GM12864 (cell line): ENCODE results near the gene PKP4.

ENCODE experiments used
- DNase-seq: peaks from one replicate; pipeline ENCODE4 v3.0.0-alpha.2; 2011; ENCODE audit warnings: low read depth
- H3K4me3 ChIP-seq: 2 replicates; pipeline ENCODE4 v1.5.1; 2011; ENCODE audit warnings: mild to moderate bottlenecking, low read depth, low read length, control low read depth
- TF ChIP-seq, protein P1 (sequence below): IDR thresholded peaks from 2 replicates; pipeline ENCODE4 v1.5.1; 2011; ENCODE audit warnings: low read depth, mild to moderate bottlenecking, moderate library complexity, low read length, control low read depth, inconsistent platforms; ENCODE audit errors: missing control alignments

The PKP4 gene

DNA sequence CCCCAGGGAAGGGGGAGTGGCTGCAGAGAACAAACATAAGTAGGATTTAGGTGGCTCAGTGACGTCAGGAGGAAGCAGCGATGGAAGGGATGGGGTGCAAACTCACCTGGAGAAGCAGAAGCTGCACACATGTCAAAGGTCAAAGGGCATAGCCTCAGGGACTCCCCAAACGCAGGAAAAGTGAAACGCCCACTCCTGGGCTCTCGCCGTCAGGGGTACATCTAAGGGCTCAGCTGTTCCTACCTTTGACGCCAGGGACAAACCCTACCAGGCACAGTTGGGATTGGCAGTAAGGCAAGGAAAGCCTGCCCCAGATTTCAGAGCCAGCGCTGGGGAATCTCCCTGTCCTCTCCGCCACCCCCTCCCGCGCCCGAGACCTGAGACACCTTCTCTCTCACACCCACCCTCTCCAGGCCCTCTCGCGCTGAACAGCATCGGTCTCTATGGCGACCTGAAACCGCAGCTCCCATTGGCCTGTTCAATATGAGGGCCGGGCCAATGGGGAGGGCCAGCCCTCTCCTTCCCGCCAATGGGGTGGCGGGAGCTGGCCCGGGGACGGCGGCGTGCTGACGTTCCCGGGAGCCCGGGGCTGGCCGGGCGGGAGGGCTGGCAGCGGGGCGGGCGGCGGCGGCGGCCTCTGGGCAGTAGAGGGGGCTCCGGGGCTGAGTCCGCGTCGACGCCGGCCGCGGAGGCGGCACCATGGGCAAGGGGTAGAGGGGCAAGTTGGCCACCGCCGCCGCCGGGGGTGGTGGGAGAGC is at the start of gene PKP4, which contains the start of gene CCDC148:
PKP4 (plus strand) TSS at position 644 of the 758 bp plus-strand sequence. CDS start 76,233 bp downstream, outside the sequence.
CCDC148 (minus strand) TSS at position 445 of the 758 bp plus-strand sequence; CDS start at position 131, 314 bp downstream.
- peak; percentile 69 for DNase-seq
- TF ChIP-seq, protein P1, sequence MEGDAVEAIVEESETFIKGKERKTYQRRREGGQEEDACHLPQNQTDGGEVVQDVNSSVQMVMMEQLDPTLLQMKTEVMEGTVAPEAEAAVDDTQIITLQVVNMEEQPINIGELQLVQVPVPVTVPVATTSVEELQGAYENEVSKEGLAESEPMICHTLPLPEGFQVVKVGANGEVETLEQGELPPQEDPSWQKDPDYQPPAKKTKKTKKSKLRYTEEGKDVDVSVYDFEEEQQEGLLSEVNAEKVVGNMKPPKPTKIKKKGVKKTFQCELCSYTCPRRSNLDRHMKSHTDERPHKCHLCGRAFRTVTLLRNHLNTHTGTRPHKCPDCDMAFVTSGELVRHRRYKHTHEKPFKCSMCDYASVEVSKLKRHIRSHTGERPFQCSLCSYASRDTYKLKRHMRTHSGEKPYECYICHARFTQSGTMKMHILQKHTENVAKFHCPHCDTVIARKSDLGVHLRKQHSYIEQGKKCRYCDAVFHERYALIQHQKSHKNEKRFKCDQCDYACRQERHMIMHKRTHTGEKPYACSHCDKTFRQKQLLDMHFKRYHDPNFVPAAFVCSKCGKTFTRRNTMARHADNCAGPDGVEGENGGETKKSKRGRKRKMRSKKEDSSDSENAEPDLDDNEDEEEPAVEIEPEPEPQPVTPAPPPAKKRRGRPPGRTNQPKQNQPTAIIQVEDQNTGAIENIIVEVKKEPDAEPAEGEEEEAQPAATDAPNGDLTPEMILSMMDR = no peak
- peak within 1 kb of the TSS; percentile 69 for H3K4me3 ChIP-seq

GRCh38 chr2:158407031-158407430 is 49.7 kb upstream of the PKP4 start:
- no peak overlapping the region for H3K4me3 ChIP-seq
- TF ChIP-seq, protein P1 = no peak
- DNase-seq = no peak

DNA sequence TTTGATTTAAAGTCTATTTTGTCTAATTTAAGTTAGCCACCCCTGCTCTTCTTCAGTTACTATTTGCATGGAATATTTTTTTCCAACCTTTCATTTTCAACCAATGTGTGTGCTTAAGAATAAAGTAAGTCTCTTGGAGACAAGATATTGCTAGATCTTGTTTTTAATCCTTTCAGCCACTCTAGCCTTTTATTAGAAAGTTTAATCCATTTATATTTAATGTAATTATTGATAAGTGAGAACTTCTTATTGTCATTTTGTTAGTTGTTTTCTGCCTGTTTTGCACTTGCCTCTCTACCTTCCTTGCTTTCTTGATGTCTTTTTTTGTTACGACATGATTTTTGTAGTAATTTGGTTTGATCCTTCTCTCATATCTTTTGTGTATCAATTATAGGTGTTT is 46.6 kb upstream of the PKP4 start:
- no peak overlapping the region for H3K4me3 ChIP-seq

GRCh38 chr2:158411748-158412147 is 45.0 kb upstream of the PKP4 start:
- no peak overlapping the region for H3K4me3 ChIP-seq
- TF ChIP-seq, protein P1 = no peak
- DNase-seq = no peak

More for the DNA sequence above, 46.6 kb upstream of the PKP4 start:
- TF ChIP-seq, protein P1 = no peak
- no peak for DNase-seq

- H3K4me3 ChIP-seq = no peak overlapping the region
- no peak for DNase-seq
- TF ChIP-seq, protein P1 = no peak
These were observed 44.5 kb upstream of the PKP4 start for GRCh38 chr2:158412206-158412605.

DNA sequence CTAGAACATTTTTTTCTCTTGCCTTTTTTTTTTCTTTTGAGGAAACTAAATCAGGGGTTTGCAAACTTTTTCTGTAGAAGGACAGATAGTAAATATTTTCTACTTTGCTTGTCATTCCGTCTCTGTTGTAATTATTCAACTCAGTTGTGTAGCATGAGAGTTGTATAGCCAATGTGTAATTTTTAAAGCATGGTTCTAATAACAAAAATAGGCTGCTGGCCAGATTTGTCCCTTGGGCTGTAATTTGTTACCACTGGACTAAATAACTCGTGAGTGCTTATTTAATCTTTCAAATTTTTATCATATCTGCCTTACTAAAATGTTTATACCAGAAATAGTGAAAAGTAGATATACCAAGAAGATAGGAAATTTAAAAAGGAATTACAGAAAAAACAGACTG is 43.2 kb upstream of the PKP4 start:
- no peak for DNase-seq
- TF ChIP-seq, protein P1 = no peak
- no peak overlapping the region for H3K4me3 ChIP-seq

DNA sequence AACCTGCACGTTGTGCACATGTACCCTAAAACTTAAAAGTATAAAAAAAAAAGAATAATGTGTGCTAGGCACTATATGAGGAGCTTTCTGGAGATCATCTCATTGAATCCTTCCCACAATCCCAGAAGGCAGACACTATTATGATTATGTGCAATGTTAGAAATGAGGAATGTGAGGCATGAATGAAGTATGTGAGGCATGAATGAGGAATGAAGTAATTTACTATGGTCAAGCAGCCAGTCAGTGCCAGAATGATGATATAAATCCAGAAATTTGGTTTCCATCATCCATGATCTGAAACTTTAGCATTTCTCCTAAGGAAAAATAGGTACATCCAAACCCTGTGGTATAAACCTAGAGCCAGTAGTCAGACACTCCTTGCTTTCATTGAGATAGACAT is 42.2 kb upstream of the PKP4 start:
- TF ChIP-seq, protein P1 = no peak
- DNase-seq = no peak
- no peak overlapping the region for H3K4me3 ChIP-seq
